Neural cell (in vitro differentiated cells): Measurements from ENCODE around the gene ZNF804B.

Experiments
- CTCF ChIP-seq: fragments of 450-650 bp; IDR thresholded peaks from 2 replicates; pipeline ENCODE4 v1.5.1; 2014; ENCODE audit warnings: antibody characterized with exemption, mild to moderate bottlenecking, moderate library complexity; ENCODE audit not compliant: poor library complexity, severe bottlenecking
- EP300 ChIP-seq: fragments of 450-650 bp; conservative IDR thresholded peaks from 2 replicates; pipeline ENCODE4 v1.6.1; 2014; ENCODE audit warnings: antibody characterized with exemption, mild to moderate bottlenecking, moderate library complexity; ENCODE audit not compliant: poor library complexity, severe bottlenecking
- EZH2 ChIP-seq: fragments of 200-600, 300-800 bp; shearing (Covaris generic), sonication (generic); IDR thresholded peaks from 2 replicates; pipeline ENCODE4 v1.6.1; 2014; ENCODE audit warnings: antibody characterized with exemption, low read length, borderline replicate concordance, mild to moderate bottlenecking; ENCODE audit not compliant: insufficient read depth, poor library complexity, severe bottlenecking

- TF ChIP-seq CTCF (no peak), EZH2 (no peak), EP300 (no peak)
Measured at GRCh38 chr7:89200758-89201157, 441.3 kb downstream of the ZNF804B start.
